Panc1 (cell line): Measurements from ENCODE around the gene CADPS2. TPM values are rescaled to one million over a fixed set of nuclear protein-coding genes. Genes with fewer than 3 reads are reported as not detected.

Experiments used
- ATAC-seq: fragments of 200-7000 bp; cut with Tn5 transposase; 2 replicates; pipeline ENCODE4 v1.9.1; 2020; ENCODE audit warnings: mild to moderate bottlenecking, moderate library complexity
- Bru-seq: library from RNA; stranded (reverse); fragments of 400-500 nt; gene quantifications from one replicate; lab custom pipeline; 2021; lab: Mats Ljungman, UMichigan
- BruChase-seq, 2 experiments: library from RNA; stranded (reverse); fragments of 400-500 nt; gene quantifications; one replicate each; lab custom pipeline; 2021; lab: Mats Ljungman, UMichigan
- BruUV-seq: library from RNA; stranded (reverse); fragments of 400-500 nt; replicated peaks from 2 replicates; lab custom pipeline; 2021; lab: Mats Ljungman, UMichigan
- CTCF ChIA-PET: fragments of 300-600 bp; sonication (Branson Sonifier 250); formaldehyde crosslinking; loops from one replicate; lab custom pipeline; 2022; ENCODE audit warnings: antibody characterized with exemption; lab: Charles Lee
- POLR2A ChIA-PET: fragments of 300-600 bp; sonication (Branson Sonifier 250); formaldehyde crosslinking; loops from one replicate; lab custom pipeline; 2022; ENCODE audit warnings: antibody characterized with exemption; lab: Charles Lee
- DNase-seq: peaks from one replicate; pipeline ENCODE4 v3.0.0-alpha.2; 2010; ENCODE audit warnings: low read depth, low spot score
- H3K27ac ChIP-seq: 2 replicates; pipeline ENCODE4 v1.5.1; 2011; ENCODE audit warnings: mild to moderate bottlenecking, low read length, inconsistent platforms
- H3K27me3 ChIP-seq: fragments of 200-500 bp; sonication (Bioruptor generic); 2 replicates; pipeline ENCODE4 v1.6.0; 2014; ENCODE audit warnings: low read length, inconsistent platforms; ENCODE audit not compliant: control insufficient read depth, insufficient read depth
- H3K36me3 ChIP-seq: fragments of 200-500 bp; sonication (Bioruptor generic); 2 replicates; pipeline ENCODE4 v1.5.1; 2014; ENCODE audit warnings: inconsistent platforms, mild to moderate bottlenecking, low read length, moderate library complexity; ENCODE audit not compliant: control insufficient read depth, insufficient read depth
- H3K4me1 ChIP-seq: 2 replicates; pipeline ENCODE4 v1.5.1; 2011; ENCODE audit warnings: inconsistent platforms, mild to moderate bottlenecking, low read length, moderate library complexity; ENCODE audit not compliant: control insufficient read depth, insufficient read depth
- H3K4me3 ChIP-seq, 2 experiments: 2 replicates each; pipeline ENCODE4 v1.5.1; 2011 to 2012; ENCODE audit warnings: low read depth in 2 of 2, low read length in 2 of 2, mild to moderate bottlenecking in 2 of 2, inconsistent platforms in 1 of 2, moderate library complexity in 1 of 2
- H3K9me3 ChIP-seq: fragments of 200-500 bp; sonication (Bioruptor generic); 2 replicates; pipeline ENCODE4 v1.5.1; 2014; ENCODE audit warnings: low read depth, mild to moderate bottlenecking, inconsistent platforms, low read length, moderate library complexity; ENCODE audit not compliant: control insufficient read depth, insufficient read depth
- CTCF ChIP-seq: fragments of 450-650 bp; IDR thresholded peaks from 2 replicates; pipeline ENCODE4 v1.5.1; 2017; ENCODE audit warnings: mild to moderate bottlenecking
- POLR2AphosphoS5 ChIP-seq: IDR thresholded peaks from 2 replicates; pipeline ENCODE4 v1.6.1; 2012; ENCODE audit warnings: mild to moderate bottlenecking, low read depth, low read length, moderate library complexity
- REST ChIP-seq, 2 experiments: IDR thresholded peaks; 2 replicates each; pipeline ENCODE4 v1.6.1; 2011 to 2012; ENCODE audit warnings: low read depth in 2 of 2, control low read depth in 1 of 2, low read length in 1 of 2, mild to moderate bottlenecking in 1 of 2, moderate library complexity in 1 of 2; ENCODE audit not compliant: insufficient read depth in 1 of 2
- SIN3A ChIP-seq: IDR thresholded peaks from 2 replicates; pipeline ENCODE4 v1.6.1; 2012; ENCODE audit warnings: low read depth, mild to moderate bottlenecking, low read length, moderate library complexity, borderline replicate concordance; ENCODE audit not compliant: insufficient read depth
- TCF7L2 ChIP-seq: IDR thresholded peaks from 2 replicates; pipeline ENCODE4 v1.6.1; 2011; ENCODE audit warnings: mild to moderate bottlenecking, low read depth, low read length, inconsistent platforms
- in situ Hi-C: cut with HindIII; loops from 2 replicates; pipeline ENCODE4 v1.10.0; 2016; ENCODE audit warnings: low sequenced_read_pairs, low pct_unique_long_range_greater_than_20kb
- intact Hi-C: fragments of 100-400 bp; cut with micrococcal nuclease; formaldehyde crosslinking; loops from one replicate; pipeline ENCODE4 v1.10.0; 2022; ENCODE audit not compliant: unreplicated experiment
- long read RNA-seq: library from polyadenylated mRNA; unstranded; transcript quantifications from one replicate; pipeline ENCODE4 v2.0.0, GENCODE V29; 2021; ENCODE audit not compliant: unreplicated experiment
- polyA plus RNA-seq: library from polyadenylated mRNA; unstranded; fragments of >200 nt; gene quantifications from one replicate; pipeline ENCODE4 v1.2.1, GENCODE V29; 2012; ENCODE audit warnings: missing spikeins; ENCODE audit not compliant: insufficient read length
- total RNA-seq: library from RNA; stranded (reverse); gene quantifications from one replicate; pipeline ENCODE4 v1.2.1, GENCODE V29; 2021; ENCODE audit not compliant: unreplicated experiment

The CADPS2 gene
- total RNA-seq: 1.6 TPM
- polyA plus RNA-seq: 0.45 TPM
- Bru-seq, nascent RNA: percentile 39 among the genes with signal in this experiment
- BruChase-seq, experiment 1, labeled RNA remaining after a 2-hour chase: percentile 32 among the genes with signal in this experiment
- percentile 30 among the genes with signal in this experiment for BruChase-seq, experiment 2, labeled RNA remaining after a 6-hour chase
- long read RNA-seq, partial matches to known transcripts: 1 of 7 reads
- long read RNA-seq, other reads (novel, unspliced or antisense): 6 of 7 reads

DNA sequence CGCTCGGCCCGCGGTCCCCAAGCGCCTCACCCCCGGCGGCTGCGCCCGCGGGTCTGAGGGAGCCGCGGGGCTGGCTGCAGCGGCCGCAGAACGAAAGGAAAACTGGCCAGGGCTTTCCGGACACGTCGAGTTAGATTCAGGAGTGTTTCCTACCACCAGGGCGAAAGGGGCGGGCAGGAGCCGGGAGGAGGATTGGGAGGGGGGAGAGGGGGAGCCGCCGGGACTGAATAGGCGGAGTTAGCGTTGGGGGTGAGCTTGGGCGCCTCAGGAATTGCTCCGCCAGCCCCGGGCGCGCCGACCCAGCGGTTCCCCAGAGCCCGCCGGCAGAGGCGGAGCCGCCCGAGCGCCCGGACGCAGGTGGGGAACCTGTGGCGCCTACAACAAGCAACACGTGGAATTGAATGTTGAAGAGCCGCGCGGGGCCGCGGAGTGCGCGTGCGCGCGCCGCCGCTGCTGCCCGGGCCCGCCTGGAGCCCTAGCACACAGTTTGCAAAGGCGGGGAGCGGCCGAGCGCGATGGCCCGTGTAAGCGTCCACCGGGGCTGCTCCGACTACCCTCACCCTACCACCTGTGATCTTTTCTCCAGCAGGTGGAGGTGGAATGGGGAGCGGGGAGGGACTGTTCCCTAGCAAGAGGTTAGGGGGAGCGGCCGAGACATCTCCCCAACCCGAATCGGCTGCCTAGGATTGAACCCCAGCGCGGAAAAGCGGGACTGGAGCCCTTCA, at the start of gene CADPS2:
TSS of gene CADPS2 (minus strand) at position 104 of the 725 bp plus-strand sequence. CDS start 123 bp downstream, outside the sequence.
- no peak for TF ChIP-seq TCF7L2
- no peak for TF ChIP-seq CTCF
- no peak for TF ChIP-seq REST (IDR thresholded peaks at IDR 0.05; ENCODE audit: insufficient read depth in 1 of 2, low read depth in 2 of 2, low read length in 1 of 2)
- Histone ChIP-seq H3K27ac (no peak within 1 kb of the TSS), H3K9me3 (no peaks in the 10 kb centered on the region), H3K4me1 (no peaks in the 10 kb centered on the region; the same call in 1 of the 2 replicates), H3K36me3 (no peaks in the 10 kb centered on the region; the same call in 1 of the 2 replicates), H3K4me3 (peak within 1 kb of the TSS; percentile 54 to 56), H3K27me3 (peaks cover 27% of the 10 kb centered on the region)
- no TSS peak for BruUV-seq
- POLR2A ChIA-PET: interaction anchor here (0.6 kb wide), 1 partner anchor 476 kb away, joined by 7 read pairs; no protein-coding TSS in a partner anchor
- in situ Hi-C loops (no loop called here), intact Hi-C loops (loop anchor here (5.0 kb wide), 1 partner anchor 266 kb away; no protein-coding TSS in a partner anchor)
- CTCF ChIA-PET: no interaction called here
- DNase-seq: no peak
- ATAC-seq: peak; percentile 90

DNA sequence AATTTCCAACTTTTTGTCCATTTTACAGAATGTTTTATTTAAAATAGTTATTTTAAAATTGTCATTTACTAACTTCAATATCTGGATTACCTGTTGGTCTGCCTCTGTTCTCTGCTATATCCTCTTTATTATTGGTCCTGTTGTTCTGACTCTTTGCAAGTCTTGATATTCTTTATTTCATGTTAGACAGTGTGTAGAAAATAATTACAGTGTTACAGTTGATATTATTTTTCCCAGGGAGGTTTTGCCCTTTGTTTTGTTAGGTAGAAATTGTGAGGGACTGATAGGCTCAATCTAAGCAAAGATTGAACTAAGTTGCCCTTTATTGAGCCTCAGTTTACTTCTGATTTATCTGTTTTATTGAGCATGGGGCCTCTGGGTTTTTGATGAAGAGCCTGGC, 49.4 kb upstream of the CADPS2 start:
- intact Hi-C loops: no loop called here
- CTCF ChIA-PET: no interaction called here
- Histone ChIP-seq H3K36me3 (no peaks in the 10 kb centered on the region), H3K27me3 (no peaks in the 10 kb centered on the region), H3K9me3 (no peaks in the 10 kb centered on the region), H3K27ac (no peak overlapping the region), H3K4me3 (no peak overlapping the region), H3K4me1 (no peaks in the 10 kb centered on the region)
- in situ Hi-C loops: no loop called here
- POLR2A ChIA-PET: no interaction called here
- TF ChIP-seq REST (IDR thresholded peaks at IDR 0.05; ENCODE audit: insufficient read depth in 1 of 2, low read depth in 2 of 2, low read length in 1 of 2): no peak
- no peak for TF ChIP-seq POLR2AphosphoS5
- no peak for TF ChIP-seq SIN3A
- TF ChIP-seq TCF7L2: no peak
- TF ChIP-seq CTCF: no peak
- no TSS peak for BruUV-seq
- no peak for ATAC-seq
- DNase-seq: no peak
